AG04450 (cell line): ENCODE measurements around the gene EVA1B. TPM values are rescaled to one million over a fixed set of nuclear protein-coding genes. Genes with fewer than 3 reads are reported as not detected.
A peak's percentile ranks its signal among the peaks of the same experiment; 100 is the strongest.

Experiments
- CTCF ChIA-PET: fragments of 300-600, 350-600 bp; formaldehyde crosslinking; extraction: SDS; loops from one replicate; lab custom pipeline; 2022; ENCODE audit warnings: antibody characterized with exemption, inconsistent platforms; lab: Charles Lee
- POLR2A ChIA-PET: fragments of 350-600 bp; formaldehyde crosslinking; extraction: SDS; loops from one replicate; lab custom pipeline; 2021; ENCODE audit warnings: antibody characterized with exemption, inconsistent platforms; lab: Yijun Ruan, JAX
- DNase-seq: peaks from one replicate; pipeline ENCODE4 v3.0.0-alpha.2; 2011; ENCODE audit warnings: low read depth, low spot score
- H3K27ac ChIP-seq: one replicate; pipeline ENCODE4 v1.5.1; 2012; ENCODE audit warnings: low read depth, low read length, control low read depth
- H3K27me3 ChIP-seq: one replicate; pipeline ENCODE4 v1.6.0; 2012; ENCODE audit warnings: low read length; ENCODE audit not compliant: control insufficient read depth, insufficient read depth
- H3K4me3 ChIP-seq: 2 replicates; pipeline ENCODE4 v1.5.1; 2011; ENCODE audit warnings: mild to moderate bottlenecking, low read depth, low read length, control low read depth
- H3K9me3 ChIP-seq: 2 replicates; pipeline ENCODE4 v1.5.1; 2012; ENCODE audit warnings: low read length; ENCODE audit not compliant: control insufficient read depth, insufficient read depth
- polyA plus RNA-seq: library from polyadenylated mRNA; depleted of rRNA; stranded (reverse); fragments of >200 nt; gene quantifications from 2 replicates; pipeline ENCODE4 v1.2.3, GENCODE V29; 2011
- TF ChIP-seq, protein P1 (sequence below): IDR thresholded peaks from 2 replicates; pipeline ENCODE4 v1.5.1; 2011; ENCODE audit warnings: low read depth, low read length, control low read depth, inconsistent platforms

Gene EVA1B
- polyA plus RNA-seq, 1 experiment = 27.2 TPM

DNA sequence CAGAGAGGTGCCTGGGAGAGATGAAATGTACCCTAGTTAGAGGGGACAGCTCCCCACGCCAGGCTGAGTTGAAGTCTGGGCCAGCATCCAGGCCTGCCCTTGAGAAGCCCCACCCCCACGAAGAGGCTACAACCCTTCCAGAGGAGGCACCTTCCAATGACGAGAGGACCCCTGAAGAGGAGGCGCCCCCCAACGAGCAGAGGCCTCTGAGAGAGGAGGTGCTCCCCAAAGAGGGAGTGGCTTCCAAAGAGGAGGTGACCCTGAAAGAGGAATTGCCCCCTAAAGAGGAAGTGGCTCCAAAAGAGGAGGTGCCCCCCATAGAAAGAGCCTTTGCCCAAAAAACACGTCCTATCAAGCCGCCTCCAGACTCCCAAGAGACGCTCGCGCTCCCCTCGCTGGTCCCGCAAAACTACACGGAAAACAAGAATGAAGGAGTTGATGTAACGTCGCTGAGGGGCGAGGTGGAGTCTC is 3.1 kb downstream of the EVA1B start:
- Histone ChIP-seq H3K9me3 (no peaks in the 10 kb centered on the region; the same call in 1 of the 2 replicates), H3K4me3 (no peak overlapping the region; the same call in 1 of the 2 replicates), H3K27ac (peak overlapping the region; percentile 57), H3K27me3 (no peaks in the 10 kb centered on the region)
- ChIA-PET POLR2A (no interaction called here), CTCF (interaction anchor here (1.6 kb wide), 1 partner anchor 20 kb away, joined by 3 read pairs; no protein-coding TSS in a partner anchor)
- TF ChIP-seq, protein P1, sequence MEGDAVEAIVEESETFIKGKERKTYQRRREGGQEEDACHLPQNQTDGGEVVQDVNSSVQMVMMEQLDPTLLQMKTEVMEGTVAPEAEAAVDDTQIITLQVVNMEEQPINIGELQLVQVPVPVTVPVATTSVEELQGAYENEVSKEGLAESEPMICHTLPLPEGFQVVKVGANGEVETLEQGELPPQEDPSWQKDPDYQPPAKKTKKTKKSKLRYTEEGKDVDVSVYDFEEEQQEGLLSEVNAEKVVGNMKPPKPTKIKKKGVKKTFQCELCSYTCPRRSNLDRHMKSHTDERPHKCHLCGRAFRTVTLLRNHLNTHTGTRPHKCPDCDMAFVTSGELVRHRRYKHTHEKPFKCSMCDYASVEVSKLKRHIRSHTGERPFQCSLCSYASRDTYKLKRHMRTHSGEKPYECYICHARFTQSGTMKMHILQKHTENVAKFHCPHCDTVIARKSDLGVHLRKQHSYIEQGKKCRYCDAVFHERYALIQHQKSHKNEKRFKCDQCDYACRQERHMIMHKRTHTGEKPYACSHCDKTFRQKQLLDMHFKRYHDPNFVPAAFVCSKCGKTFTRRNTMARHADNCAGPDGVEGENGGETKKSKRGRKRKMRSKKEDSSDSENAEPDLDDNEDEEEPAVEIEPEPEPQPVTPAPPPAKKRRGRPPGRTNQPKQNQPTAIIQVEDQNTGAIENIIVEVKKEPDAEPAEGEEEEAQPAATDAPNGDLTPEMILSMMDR = no peak
- DNase-seq = no peak

DNA sequence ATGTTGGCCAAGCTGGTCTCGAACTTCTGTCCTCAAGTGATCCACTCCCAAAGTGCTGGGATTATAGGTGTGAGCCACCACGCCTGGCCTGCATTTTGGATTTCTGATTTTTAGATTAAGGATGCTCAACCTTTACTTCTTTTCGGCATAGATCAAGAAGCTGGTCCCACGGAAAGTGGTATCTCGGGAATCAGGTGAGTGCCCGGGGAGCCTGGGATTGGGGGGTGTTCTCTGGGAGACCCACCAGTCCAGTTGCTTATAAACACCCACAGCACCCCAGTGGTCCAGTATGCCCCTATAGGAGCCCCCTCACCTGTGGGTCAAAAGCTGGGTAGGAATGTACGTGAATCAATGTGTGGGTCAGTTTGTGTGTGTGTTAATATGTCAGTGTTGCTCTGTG is 14.0 kb downstream of the EVA1B start:
- DNase-seq = no peak
- ChIA-PET CTCF (interaction anchor here (0.6 to 4.0 kb wide), 4 partner anchors 9 to 160 kb away, joined by 3 to 22 read pairs (median 3); partner anchors contain the start of gene TRAPPC3), POLR2A (interaction anchor here (0.7 kb wide), 1 partner anchor 12 kb away, joined by 4 read pairs; no protein-coding TSS in a partner anchor)
- H3K4me3 ChIP-seq = no peak overlapping the region
- H3K27ac ChIP-seq = no peak overlapping the region
- H3K27me3 ChIP-seq = no peaks in the 10 kb centered on the region
- H3K9me3 ChIP-seq = no peaks in the 10 kb centered on the region
- TF ChIP-seq, protein P1 = no peak

DNA sequence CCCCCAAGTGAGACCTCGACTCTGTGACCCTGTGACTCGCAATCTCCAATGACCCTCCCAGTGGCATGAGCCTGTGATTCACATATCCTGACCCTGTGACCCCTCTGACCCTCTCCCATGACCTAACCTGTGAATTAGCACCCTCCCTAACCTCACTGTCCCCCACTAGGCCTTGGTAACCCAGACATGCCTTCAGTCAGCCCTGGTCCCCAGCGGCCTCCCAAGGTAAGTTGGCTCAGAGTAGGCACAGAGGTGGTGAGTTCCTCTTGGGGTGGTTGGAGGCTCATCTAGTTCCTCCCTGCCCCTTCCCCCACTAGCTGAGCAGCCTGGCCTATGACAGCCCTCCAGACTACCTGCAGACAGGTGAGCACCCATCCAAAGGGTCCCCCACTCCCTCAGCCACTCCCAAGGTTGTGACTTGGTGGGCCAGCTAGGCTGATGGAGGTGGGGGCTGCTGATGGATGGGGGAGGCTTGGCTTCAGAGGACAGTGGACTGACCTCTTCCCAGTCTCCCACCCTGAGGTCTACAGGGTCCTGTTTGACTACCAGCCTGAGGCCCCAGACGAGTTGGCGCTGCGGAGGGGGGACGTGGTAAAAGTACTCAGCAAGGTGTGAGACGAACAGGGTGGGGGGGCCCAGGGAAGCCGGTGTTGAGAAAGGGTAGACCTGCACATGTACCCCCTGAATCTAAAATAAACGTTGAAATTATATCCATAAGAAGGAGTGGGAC is 15.7 kb downstream of the EVA1B start:
- Histone ChIP-seq H3K4me3 (peak overlapping the region; percentile 75), H3K9me3 (no peaks in the 10 kb centered on the region), H3K27me3 (no peaks in the 10 kb centered on the region), H3K27ac (no peak overlapping the region)
- CTCF ChIA-PET = no interaction called here
- TF ChIP-seq, protein P1 = no peak
- no peak for DNase-seq
- POLR2A ChIA-PET = interaction anchor here (1.0 to 1.5 kb wide), 3 partner anchors 9 to 147 kb away, joined by 3 to 4 read pairs (median 3); no protein-coding TSS in a partner anchor

DNA sequence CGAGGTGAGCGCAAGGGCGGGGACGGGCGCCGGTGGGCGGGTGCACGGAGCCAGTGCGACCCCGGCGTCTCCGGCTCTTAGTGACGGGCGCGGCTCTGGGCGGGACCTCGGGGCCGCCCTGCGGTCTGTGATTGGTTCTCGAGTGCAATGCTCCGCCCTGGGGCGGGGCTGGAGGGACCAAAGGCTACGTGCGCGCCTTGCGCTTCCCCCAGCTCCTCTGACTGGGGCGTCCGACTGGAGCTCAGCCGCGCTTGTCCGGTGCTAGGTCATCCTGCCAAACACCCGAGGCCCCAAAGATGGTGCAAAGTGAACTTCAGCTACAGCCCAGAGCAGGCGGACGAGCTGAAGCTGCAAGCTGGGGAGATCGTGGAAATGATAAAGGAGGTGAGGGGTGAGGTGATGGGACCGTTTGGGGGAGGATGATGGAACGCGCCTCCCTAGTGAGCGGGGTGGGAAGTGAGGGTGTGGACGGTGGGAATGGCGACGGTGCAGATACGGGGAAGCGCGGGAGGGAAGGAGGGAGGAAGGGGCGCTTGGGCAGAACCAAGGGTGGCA is 16.5 kb downstream of the EVA1B start:
- Histone ChIP-seq H3K4me3 (peak overlapping the region; percentile 75), H3K27me3 (no peaks in the 10 kb centered on the region), H3K27ac (no peak overlapping the region), H3K9me3 (no peaks in the 10 kb centered on the region)
- ChIA-PET POLR2A (interaction anchor here (0.5 to 1.5 kb wide), 6 partner anchors 10 to 146 kb away, joined by 3 to 4 read pairs (median 3); no protein-coding TSS in a partner anchor), CTCF (interaction anchor here (0.8 to 1.3 kb wide), 2 partner anchors 21 to 91 kb away, joined by 3 to 4 read pairs; partner anchors contain the start of gene LSM10)
- TF ChIP-seq, protein P1 = no peak
- peak; percentile 76 for DNase-seq
